H1 (cell line): ENCODE data around the gene CXCL1. TPM values are rescaled to one million over a fixed set of nuclear protein-coding genes. Genes with fewer than 3 reads are reported as not detected.

Source experiments
- CTBP2 ChIP-seq: IDR thresholded peaks from 2 replicates; pipeline ENCODE4 v1.7.0; 2011; ENCODE audit warnings: borderline replicate concordance, mild to moderate bottlenecking, moderate library complexity, mixed read lengths, low read length; ENCODE audit not compliant: insufficient read depth, insufficient read length
- TBP ChIP-seq: IDR thresholded peaks from 2 replicates; pipeline ENCODE4 v1.6.1; 2011; ENCODE audit warnings: low read depth, low read length, improper control_type of control experiment
- polyA plus RNA-seq, 7 experiments: library from polyadenylated mRNA; depleted of rRNA in 3 of 7; stranded (reverse) in 5 of 7; unstranded in 2 of 7; fragments of >200 nt in 5 of 7; fragments of 200-250 nt in 2 of 7; gene quantifications; 1 replicate in 5 of 7; 2 replicates in 1 of 7; 4 replicates in 1 of 7; pipeline versions ENCODE4 v1.2.1 to v1.2.3, GENCODE V29; 2011 to 2013; ENCODE audit warnings: missing spikeins in 2 of 7, mixed read lengths in 2 of 7
- total RNA-seq: library from RNA; stranded (reverse); fragmentation: NEBNext Ultra II Directional; extraction: Animal tissue kit (Norgen Biotek cat#: 25700); gene quantifications from 2 replicates; pipeline ENCODE4 v1.2.1, GENCODE V29; 2021

Gene CXCL1
- total and polyA plus RNA-seq, 2 of the 8 experiments (the other 6 are each of a cell fraction or from before 2014, with no cell fraction given), result 0.77 to 0.80 TPM

GRCh38 chr4:73904491-73904890 is 35.3 kb downstream of the CXCL1 start (continued):
- TF ChIP-seq TBP (no peak), CTBP2 (no peak)
